Stimulated activated CD4-positive, alpha-beta T cell treated with anti-CD3 and anti-CD28 coated beads, Interleukin-15, amount 100 ng/mL, for 24 hours (primary cell): ENCODE data around the gene ABCC2.
"Not testable (repeated sequence)": the region's sequence is repeated elsewhere in the genome, so short reads cannot be mapped to it uniquely, and the experiment has no call there.

Experiments
- DNase-seq: peaks from one replicate; pipeline ENCODE4 v3.0.0-alpha.2; 2020

The ABCC2 gene

GRCh38 chr10:99782447-99783286 is at the start of gene ABCC2:
Gene ABCC2 (plus strand): TSS chr10:99782640. CDS start chr10:99782845, 205 bp downstream.
- DNase-seq: no peak

DNA sequence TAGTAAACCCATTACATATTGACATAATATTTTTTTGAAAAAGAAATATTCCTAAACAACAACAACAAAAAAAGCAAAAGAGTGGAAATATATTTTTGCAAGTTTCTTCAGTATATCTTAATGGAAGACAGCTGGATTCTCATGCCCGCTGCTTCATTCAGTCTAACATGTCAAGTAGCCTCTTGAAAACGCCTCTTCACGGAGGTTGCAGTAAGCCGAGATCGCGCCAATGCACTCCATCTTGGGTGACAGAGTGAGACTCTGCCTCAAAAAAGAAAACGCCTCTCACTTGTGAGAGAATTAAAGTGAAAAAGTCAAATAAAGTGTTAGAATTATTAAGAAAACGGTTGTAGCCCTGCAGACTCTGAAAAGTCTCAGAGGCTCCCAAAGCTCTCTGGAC is 49.1 kb upstream of the ABCC2 start:
- no peak for DNase-seq

DNA sequence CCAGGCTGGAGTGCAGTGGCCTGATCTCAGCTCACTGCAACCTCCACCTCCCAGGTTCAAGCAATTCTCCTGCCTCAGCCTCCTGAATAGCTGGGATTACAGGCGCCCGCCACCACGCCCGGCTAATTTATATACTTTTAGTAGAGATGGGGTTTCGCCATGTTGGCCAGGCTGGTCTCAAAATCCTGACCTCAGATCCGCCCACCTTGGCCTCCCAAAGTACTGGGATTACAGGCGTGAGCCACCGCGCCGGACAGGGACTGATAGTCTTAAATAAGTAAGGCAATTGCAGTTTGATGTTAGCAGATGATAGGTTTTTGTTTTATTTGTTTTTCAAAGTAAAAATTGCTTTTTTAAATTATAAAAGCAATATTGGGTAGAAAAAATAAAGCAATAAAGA is 48.3 kb upstream of the ABCC2 start:
- not testable (repeated sequence) for DNase-seq

DNA sequence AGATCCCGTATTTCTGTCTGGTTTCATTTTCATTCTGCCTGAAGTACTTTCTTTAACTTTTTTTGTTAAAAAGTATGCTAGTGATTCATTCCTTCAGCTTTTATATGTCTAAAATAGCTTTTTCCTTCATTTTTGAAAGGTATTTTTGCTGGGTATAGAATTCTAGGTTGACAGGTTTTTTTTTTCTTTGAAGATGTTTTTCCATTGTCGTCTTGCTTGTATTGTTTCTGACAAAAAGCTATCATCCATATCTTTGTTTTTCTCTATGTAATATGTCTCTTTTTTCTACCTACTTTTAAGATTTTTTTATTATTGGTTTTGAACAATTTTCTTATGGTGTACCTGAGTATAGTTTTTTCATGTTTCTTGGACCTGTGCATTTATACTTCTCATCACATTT is 42.2 kb upstream of the ABCC2 start:
- DNase-seq: no peak

GRCh38 chr10:99740933-99741559 is 41.4 kb upstream of the ABCC2 start:
- DNase-seq: no peak

GRCh38 chr10:99742254-99742653 is 40.2 kb upstream of the ABCC2 start:
- no peak for DNase-seq

DNA sequence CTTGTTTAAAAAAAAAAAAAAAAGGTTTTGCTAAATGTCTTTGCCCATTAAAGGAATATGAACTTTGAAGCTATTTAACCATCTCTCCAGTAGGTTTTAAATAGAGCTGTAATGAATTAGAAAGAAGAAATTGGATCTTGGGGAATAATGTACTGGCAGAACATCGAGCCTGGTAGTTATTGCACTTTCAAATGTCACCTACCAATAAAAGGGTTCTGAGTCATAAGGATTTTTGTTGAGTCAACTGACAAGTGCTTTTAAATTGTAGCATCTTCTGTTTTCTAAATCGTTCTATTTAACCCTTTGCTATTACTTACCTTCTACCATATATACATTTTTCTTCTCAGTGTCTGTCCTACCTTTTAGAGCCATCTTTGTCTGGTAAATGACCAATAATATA is 39.7 kb upstream of the ABCC2 start:
- DNase-seq: no peak

DNA sequence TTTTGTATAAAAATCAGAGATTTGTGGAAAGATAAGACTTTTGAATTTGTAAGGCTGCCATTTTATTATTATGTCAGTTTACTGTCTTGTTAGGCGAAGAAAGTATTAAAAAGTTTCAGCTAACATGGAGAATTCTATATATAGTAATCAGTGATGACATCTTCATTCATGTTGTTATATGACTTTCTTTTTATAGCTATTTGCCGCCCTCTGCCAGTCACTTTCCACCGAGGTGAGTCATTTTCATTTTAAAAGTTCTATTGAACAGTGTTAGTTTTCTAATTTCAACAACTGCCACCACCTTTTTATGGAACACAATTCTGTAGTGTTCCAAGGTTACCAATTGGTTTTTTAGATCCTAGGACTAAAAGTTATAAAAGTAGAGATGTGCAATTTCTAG is 38.6 kb upstream of the ABCC2 start:
- DNase-seq: no peak

DNA sequence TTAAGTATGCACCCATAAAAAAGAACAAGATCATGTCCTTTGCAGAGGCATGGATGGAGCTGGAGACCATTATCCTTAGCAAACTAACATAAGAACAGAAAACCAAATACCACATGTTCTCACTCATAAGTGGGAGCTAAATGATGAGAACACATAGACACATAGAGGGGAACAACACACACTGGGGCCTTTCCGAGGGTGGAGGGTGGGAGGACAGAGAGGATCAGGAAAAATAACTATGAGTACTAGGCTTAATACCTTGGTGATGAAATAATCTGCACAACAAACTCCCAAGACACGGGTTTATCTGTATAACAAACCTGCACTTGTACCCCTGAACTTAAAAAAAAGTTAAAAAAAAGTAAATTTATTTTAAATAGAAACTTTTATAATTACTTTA is 36.3 kb upstream of the ABCC2 start:
- DNase-seq: not testable (repeated sequence)

- DNase-seq: no peak
These were observed 33.5 kb upstream of the ABCC2 start for GRCh38 chr10:99748823-99749451.

GRCh38 chr10:99750641-99751040 is 31.8 kb upstream of the ABCC2 start:
- DNase-seq: no peak

DNA sequence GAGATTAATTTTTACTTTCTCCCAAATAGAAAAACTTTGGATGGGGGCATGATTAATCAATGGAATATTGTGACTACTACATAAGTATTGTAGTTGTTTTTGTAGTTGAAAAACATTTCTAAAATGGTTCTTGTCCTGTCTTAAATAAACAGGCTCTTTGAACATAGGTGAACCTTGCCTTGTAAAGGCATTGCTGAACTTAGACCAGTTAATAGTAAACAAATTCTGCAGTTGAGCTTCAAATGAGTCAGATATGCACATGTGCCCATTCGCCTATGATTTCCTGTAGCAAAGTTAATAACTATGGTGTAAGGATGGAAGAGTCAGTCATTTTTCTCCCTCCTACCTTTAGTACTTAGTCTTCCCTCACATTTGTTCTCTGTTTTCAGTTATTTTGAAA is 27.8 kb upstream of the ABCC2 start:
- DNase-seq: no peak

DNA sequence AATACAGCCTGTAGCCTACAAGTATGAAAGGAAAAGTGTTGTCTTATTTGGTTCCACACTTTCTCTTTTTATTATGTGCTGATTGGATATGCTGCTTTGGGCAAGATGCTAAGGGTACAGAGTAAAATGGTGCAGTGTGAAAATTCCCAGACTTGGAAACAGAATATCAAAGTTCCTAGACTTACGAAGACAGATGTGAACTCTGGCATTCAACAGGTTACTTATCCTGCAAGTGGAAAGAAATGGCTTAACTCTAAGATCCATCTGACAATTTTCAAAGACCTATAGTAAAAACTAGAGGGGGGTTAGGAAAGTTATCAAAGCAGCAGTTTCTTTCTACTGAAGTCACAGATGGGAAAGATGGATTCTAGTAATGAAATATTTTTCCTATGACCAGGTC is 26.3 kb upstream of the ABCC2 start:
- no peak for DNase-seq

- no peak for DNase-seq
These were observed 24.1 kb upstream of the ABCC2 start for GRCh38 chr10:99758211-99758891.

- no peak for DNase-seq
These were observed 22.1 kb upstream of the ABCC2 start for GRCh38 chr10:99760321-99760720.

GRCh38 chr10:99761365-99761764 is 21.1 kb upstream of the ABCC2 start:
- no peak for DNase-seq

DNA sequence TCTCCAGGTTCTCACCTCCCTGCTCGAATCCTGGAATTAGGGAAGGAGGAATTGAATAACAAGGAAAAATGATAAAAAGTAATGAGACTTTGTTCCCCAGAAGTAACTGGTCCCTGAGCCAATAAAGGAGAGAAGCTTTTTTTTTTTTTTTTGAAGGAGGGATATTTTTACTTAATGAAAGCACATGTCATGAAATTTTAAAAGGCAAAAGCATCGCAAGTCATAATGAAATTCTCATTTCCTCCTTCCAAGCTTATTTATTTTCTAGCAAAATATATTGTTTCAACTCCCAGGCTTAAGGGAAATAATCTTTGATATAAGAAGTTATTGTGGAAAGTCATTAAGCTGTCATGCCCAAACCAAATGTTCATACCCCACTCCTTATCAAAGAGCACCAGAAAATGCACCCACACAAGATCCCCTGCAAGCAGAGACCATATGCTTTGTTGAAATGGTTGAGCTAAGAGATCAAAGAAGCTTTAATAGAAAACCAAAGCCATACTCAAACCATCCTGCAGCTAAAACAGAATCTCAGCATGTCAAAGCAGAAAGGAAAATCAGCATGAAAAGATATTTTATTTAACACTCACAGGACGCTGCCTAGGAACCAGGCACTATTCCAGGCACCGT is 16.7 kb upstream of the ABCC2 start:
- DNase-seq: no peak

DNA sequence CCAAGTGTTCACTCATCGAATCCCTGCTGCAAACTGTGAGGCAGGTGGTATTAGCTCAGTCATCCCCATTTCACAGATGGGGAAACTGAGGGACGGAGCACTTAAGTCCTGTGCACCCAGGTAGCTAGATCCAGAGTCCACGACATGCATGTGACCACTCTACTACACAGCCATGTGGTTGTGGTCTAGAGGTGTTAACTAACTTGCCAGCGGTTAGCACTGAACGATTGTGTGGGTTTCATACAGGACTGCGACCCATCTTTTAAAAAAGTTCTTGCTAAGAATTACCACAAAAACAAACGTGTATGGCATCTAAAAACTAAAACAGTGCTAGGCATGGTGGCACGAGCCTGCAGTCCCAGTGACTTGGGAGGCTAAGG is 16.1 kb upstream of the ABCC2 start:
- no peak for DNase-seq

- no peak for DNase-seq
These were observed 14.5 kb upstream of the ABCC2 start for GRCh38 chr10:99767901-99768300.

GRCh38 chr10:99768556-99768955 is 13.9 kb upstream of the ABCC2 start:
- DNase-seq: no peak

GRCh38 chr10:99769706-99770105 is 12.7 kb upstream of the ABCC2 start:
- no peak for DNase-seq

DNA sequence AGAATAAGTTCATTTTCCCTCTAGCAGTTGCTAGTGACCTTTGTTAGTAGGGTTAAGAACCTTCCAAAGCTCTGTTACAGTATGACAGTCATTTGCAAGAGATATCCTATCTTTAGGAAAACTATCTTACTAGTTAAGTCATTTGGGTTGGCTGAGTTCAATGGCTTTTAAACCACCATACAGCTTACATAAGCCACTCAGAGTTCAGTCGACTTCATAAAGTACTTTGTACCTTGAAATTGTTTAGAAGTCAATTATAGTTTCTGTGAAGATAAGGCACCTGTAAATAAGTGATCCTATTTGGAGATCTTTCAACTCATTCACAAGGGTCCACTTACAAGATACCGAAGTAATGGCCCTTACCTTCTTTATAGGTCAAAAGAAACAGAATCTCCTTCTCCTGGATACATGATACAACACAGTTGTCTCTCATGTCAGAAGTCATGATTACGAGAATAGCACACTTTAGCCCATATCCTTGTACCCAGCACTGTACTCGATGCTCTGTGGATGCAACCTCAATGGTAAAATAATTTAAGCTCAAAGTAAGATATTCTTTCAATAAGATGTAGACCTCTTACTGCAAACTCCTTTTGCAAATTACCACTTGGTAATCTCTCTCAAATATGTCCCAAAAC is 11.9 kb upstream of the ABCC2 start:
- DNase-seq: no peak

DNA sequence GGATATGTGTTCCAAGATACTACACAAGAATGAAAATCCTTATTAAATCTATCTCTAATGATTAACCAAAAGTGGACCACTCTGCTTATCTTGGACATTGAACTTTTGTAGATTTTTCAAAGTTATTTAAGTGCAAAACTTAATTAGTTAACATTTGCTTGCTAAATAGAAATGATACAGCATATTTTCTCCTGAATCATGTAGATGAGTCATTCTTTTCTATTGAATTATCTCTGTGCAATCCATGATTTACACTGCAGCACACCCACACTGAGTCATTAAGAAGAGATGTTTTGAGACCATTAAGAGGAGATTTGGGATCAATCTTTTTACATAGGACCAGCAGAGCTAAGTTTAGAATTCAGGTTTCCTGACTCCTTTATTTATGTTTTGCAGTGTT is 6.6 kb upstream of the ABCC2 start:
- no peak for DNase-seq
